GM18519 (cell line): ENCODE data around the gene KIAA0319L.

ENCODE experiments used
- ATAC-seq: cut with Tn5 transposase; IDR thresholded peaks from one replicate; pipeline ENCODE4 v1.9.1; 2021; ENCODE audit warnings: mild to moderate bottlenecking, moderate library complexity; ENCODE audit not compliant: unreplicated experiment, low FRiP score

Gene KIAA0319L

GRCh38 chr1:35406103-35406502 lies 151.1 kb downstream of the KIAA0319L start:
- ATAC-seq: no peak

- no peak for ATAC-seq
These were observed 156.2 kb downstream of the KIAA0319L start for GRCh38 chr1:35401049-35401448.

- ATAC-seq: no peak
These were observed 158.5 kb downstream of the KIAA0319L start for GRCh38 chr1:35398739-35399138.

GRCh38 chr1:35394386-35394785 lies 162.8 kb downstream of the KIAA0319L start:
- ATAC-seq: no peak

- no peak for ATAC-seq
These were observed 166.4 kb downstream of the KIAA0319L start for GRCh38 chr1:35390600-35391494.

- no peak for ATAC-seq
These were observed 170.2 kb downstream of the KIAA0319L start for GRCh38 chr1:35386959-35387358.

GRCh38 chr1:35386290-35386689 lies 170.9 kb downstream of the KIAA0319L start:
- ATAC-seq: no peak
